Small intestine (tissue), 7 donors: Measurements from ENCODE around the gene C2orf42. TPM values are rescaled to one million over a fixed set of nuclear protein-coding genes. Genes with fewer than 3 reads are reported as not detected.
A peak's percentile ranks its signal among the peaks of the same experiment; 100 is the strongest.
"Not testable (repeated sequence)": the region's sequence is repeated elsewhere in the genome, so short reads cannot be mapped to it uniquely, and the experiment has no call there.

Source experiments
- DNase-seq, 2 donors: peaks; one replicate each; pipeline versions ENCODE4 v3.0.0 to v3.0.0-alpha.2; 2013
- FAIRE-seq: peaks from 2 replicates; lab custom pipeline; 2012; peaks lifted over from hg19 to GRCh38; lab: Jason Lieb, UNC
- H3K27ac ChIP-seq, 3 donors: one replicate each; pipeline ENCODE4 v1.5.1; 2013; ENCODE audit warnings: low read length in 2 of 3, mild to moderate bottlenecking in 2 of 3, control low read depth in 1 of 3, inconsistent platforms in 1 of 3, low read depth in 1 of 3, moderate library complexity in 1 of 3
- H3K27me3 ChIP-seq, 3 donors: one replicate each; pipeline ENCODE4 v1.6.1; 2013; ENCODE audit warnings: low read length in 3 of 3, inconsistent platforms in 1 of 3; ENCODE audit not compliant: control insufficient read depth in 3 of 3, insufficient read depth in 3 of 3
- H3K36me3 ChIP-seq, 3 donors: one replicate each; pipeline ENCODE4 v1.6.1; 2013; ENCODE audit warnings: low read length in 3 of 3, inconsistent platforms in 1 of 3, low read depth in 1 of 3, mild to moderate bottlenecking in 1 of 3, moderate library complexity in 1 of 3; ENCODE audit not compliant: control insufficient read depth in 3 of 3, insufficient read depth in 2 of 3
- H3K4me1 ChIP-seq, 3 donors: one replicate each; pipeline ENCODE4 v1.6.1; 2013; ENCODE audit warnings: low read length in 2 of 3, inconsistent platforms in 1 of 3, low read depth in 1 of 3, mild to moderate bottlenecking in 1 of 3, moderate library complexity in 1 of 3; ENCODE audit not compliant: control insufficient read depth in 3 of 3, insufficient read depth in 2 of 3
- H3K4me3 ChIP-seq, 3 donors: one replicate each; pipeline ENCODE4 v1.5.1; 2013; ENCODE audit warnings: low read length in 3 of 3, control low read depth in 1 of 3, inconsistent platforms in 1 of 3, low read depth in 1 of 3, mild to moderate bottlenecking in 1 of 3, moderate library complexity in 1 of 3
- H3K9me3 ChIP-seq, 2 donors: one replicate each; pipeline ENCODE4 v1.6.1; 2013; ENCODE audit warnings: low read depth in 1 of 2, low read length in 1 of 2; ENCODE audit not compliant: control insufficient read depth in 2 of 2, insufficient read depth in 1 of 2
- WGBS, 3 donors: extraction: QIAGEN DNeasy Blood & Tissue Kit; methylation state at CpG; one replicate each; pipeline ENCODE4 v1.1.7; 2013; 5-methylcytosine and 5-hydroxymethylcytosine counted together
- polyA plus RNA-seq, 4 donors: library from polyadenylated mRNA; stranded (reverse) in 3 of 4; unstranded in 1 of 4; fragments of 200-250 nt in 3 of 4; fragments of 120-200 nt in 1 of 4; gene quantifications; one replicate each; pipeline versions ENCODE4 v1.2.1 to v1.2.3, GENCODE V29; 2013
- donor health status: healthy with polysubstance abuse.
- donor health status: control.
- donor health status: control.
- donor health status: Bipolar disorder and iron deficiency.
- donor health status: healthy.

Gene C2orf42
- polyA plus RNA-seq, 4 donors, result 4.3 to 11.9 (median 7.0) TPM

GRCh38 chr2:70133127-70133452, 57.7 kb downstream of the C2orf42 start:
- H3K4me1 ChIP-seq, result peaks cover 0 to 20% (median 7%) of the 10 kb centered on the region in 3 donors
- 82 to 92% (median 89%) methylated on average over 1 of the region's 1 CpG for WGBS, 3 donors
- DNase-seq, result no peak
- H3K27ac ChIP-seq, result peak overlapping the region; percentile 80 to 94 (median 93)
- no peak overlapping the region for H3K4me3 ChIP-seq
- no peaks in the 10 kb centered on the region for H3K36me3 ChIP-seq
- no peak for FAIRE-seq
- H3K9me3 ChIP-seq, result no peaks in the 10 kb centered on the region
- no peaks in the 10 kb centered on the region for H3K27me3 ChIP-seq

DNA sequence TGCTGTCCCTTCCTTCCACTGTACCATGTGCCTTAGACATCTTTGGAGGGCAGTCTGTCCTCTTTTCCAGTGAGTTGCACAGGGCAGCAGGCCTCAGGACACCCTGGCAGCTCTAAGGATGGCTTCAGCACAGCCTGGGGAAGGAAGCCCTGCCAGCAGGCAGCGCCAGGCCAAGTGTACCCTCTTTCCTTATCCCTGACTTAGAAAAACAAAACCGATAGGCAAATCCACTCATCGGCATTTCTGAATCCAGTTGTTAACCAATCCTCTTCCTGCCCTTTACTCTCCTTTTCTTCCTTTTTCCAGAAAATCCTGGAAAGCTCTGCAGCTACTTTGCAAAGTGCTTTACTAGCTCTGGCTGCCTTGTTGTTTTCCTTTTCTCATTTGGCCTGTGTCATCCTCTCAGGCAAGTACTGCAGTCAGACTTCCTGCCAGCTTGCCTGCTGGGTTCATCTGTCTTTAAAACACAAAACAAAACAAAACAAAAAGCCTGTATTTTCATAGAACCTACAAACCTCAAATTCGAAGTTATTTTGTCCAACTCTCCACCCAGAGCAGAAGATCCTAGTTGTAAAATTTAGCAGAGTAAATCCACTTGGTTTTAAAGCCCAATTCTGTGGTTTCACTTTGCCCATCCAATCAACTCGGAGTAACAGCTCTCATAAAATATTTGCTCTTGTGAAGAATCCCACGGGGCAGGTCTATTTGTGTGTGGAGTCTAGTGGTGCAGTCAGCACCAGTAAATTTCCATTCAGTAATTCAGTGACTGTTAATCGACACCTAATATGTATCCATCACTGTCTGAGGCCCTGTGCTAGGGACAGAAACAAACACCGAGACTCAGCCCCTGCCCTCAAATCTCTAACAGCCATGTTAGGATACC, 58.3 kb downstream of the C2orf42 start:
- FAIRE-seq (no peak), DNase-seq (peak; percentile 52 to 62)
- H3K27me3 ChIP-seq, result no peaks in the 10 kb centered on the region
- WGBS, 3 donors, result 10 to 14% (median 11%) methylated on average over 8 of the region's 8 CpGs
- H3K9me3 ChIP-seq, result no peaks in the 10 kb centered on the region
- peaks cover 0 to 20% (median 7%) of the 10 kb centered on the region in 3 donors for H3K4me1 ChIP-seq
- H3K4me3 ChIP-seq, result peak overlapping the region in 2 of 3 donors; percentile 11 to 23
- H3K27ac ChIP-seq, result peak overlapping the region; percentile 80 to 94 (median 93)
- H3K36me3 ChIP-seq, result no peaks in the 10 kb centered on the region

GRCh38 chr2:70131344-70132143, 59.3 kb downstream of the C2orf42 start:
- Histone ChIP-seq H3K4me1 (peaks cover 0 to 20% (median 7%) of the 10 kb centered on the region in 3 donors), H3K27ac (peak overlapping the region in 2 of 3 donors; percentile 54 to 80)
- not testable (repeated sequence) for H3K4me3 ChIP-seq, H3K9me3 ChIP-seq, H3K27me3 ChIP-seq, H3K36me3 ChIP-seq, DNase-seq, FAIRE-seq
- 81% methylated on average over 17 of the region's 17 CpGs for WGBS, 3 donors

DNA sequence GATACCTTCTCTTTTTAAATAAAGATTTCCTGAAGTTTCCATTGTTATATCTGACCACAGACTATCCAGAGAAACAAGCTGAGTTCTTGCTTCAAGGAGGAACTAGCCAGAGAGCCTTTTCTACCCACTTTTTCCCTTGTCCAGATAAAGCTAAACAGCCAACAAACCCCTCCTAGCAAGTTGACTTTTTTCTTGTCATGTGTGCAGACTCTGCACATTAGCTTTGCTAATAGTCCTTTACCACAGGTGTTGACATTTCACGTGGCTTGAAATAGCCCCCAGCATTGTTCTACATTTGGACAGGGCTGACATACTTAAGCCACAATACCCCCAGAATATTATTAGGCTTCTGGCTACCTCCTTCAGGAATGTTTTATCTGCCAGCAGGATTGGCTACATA, 62.8 kb downstream of the C2orf42 start:
- Histone ChIP-seq H3K9me3 (no peaks in the 10 kb centered on the region), H3K4me1 (peaks cover 0 to 23% (median 4%) of the 10 kb centered on the region in 3 donors), H3K4me3 (no peak overlapping the region), H3K27ac (no peak overlapping the region), H3K36me3 (no peaks in the 10 kb centered on the region), H3K27me3 (no peaks in the 10 kb centered on the region)
- DNase-seq (no peak), FAIRE-seq (no peak)
- 52 to 71% (median 64%) methylated on average over 1 of the region's 1 CpG for WGBS, 3 donors

DNA sequence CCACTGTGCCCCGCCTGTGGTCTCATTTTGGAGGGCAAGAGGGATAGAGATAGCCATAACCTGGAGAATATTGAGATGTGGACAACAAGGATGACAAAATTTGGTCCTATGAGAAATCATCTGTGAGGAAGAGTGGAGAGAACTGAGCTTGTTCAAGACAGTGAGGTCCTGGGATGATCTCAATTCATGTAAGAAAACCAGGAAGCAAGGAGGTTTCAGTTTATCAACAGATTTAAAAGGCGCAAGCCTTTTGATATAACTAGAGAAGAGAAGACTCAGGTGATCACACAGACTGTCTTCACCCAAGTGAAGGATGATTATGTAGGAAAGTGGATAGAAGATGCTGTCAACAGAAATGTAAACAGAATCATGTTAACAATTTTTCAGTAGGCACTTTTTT, 64.4 kb downstream of the C2orf42 start:
- H3K9me3 ChIP-seq, result no peaks in the 10 kb centered on the region
- WGBS, 3 donors, result 95 to 98% (median 96%) methylated on average over 2 of the region's 2 CpGs
- no peaks in the 10 kb centered on the region for H3K27me3 ChIP-seq
- H3K4me1 ChIP-seq, result peaks cover 0 to 15% (median 0%) of the 10 kb centered on the region in 3 donors
- FAIRE-seq (no peak), DNase-seq (no peak)
- H3K4me3 ChIP-seq, result no peak overlapping the region
- H3K36me3 ChIP-seq, result no peaks in the 10 kb centered on the region
- H3K27ac ChIP-seq, result no peak overlapping the region

GRCh38 chr2:70125498-70125898, 65.3 kb downstream of the C2orf42 start:
- DNase-seq (no peak), FAIRE-seq (no peak)
- H3K27ac ChIP-seq, result peak overlapping the region; percentile 99 to 100 (median 99)
- 59 to 67% (median 65%) methylated on average over 13 of the region's 13 CpGs for WGBS, 3 donors
- no peaks in the 10 kb centered on the region for H3K36me3 ChIP-seq
- peak overlapping the region; percentile 22 to 93 (median 67) for H3K4me3 ChIP-seq
- H3K27me3 ChIP-seq, result no peaks in the 10 kb centered on the region
- no peaks in the 10 kb centered on the region for H3K9me3 ChIP-seq
- peaks cover 0 to 15% (median 0%) of the 10 kb centered on the region in 3 donors for H3K4me1 ChIP-seq

DNA sequence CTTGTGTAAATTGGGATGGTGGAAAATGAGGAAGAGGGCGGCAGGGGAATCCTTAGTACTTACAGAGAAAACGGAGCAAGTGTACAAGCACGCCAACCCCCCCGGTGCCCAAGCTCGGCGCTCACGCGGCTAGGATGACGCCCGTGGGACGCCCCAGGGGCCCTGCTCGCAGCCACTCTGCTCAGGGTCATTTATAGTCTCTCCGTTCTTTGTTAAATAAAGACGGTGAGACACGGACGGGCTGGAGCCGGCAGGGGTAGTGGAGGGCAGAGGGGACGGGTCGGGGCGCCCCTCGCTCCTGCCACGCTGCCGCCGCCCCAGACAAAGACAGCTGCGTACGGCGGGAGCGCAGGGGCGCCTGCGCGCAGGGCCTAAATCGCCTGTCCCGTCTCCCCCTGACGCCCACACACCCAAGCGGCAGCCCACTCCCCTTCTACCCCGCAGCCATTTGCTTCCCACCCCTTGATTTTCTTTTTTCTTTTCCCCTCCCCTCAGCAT, 65.8 kb downstream of the C2orf42 start:
- H3K27me3 ChIP-seq, result no peaks in the 10 kb centered on the region
- WGBS, 3 donors, result 0 to 1% (median 0%) methylated on average over 26 to 36 of the region's 36 CpGs

GRCh38 chr2:70123829-70124116, 67.0 kb downstream of the C2orf42 start:
- no peak for FAIRE-seq
- WGBS, 3 donors, result 17 to 24% (median 19%) methylated on average over 11 of the region's 11 CpGs
- H3K4me1 ChIP-seq, result peaks cover 0 to 18% (median 0%) of the 10 kb centered on the region in 3 donors

More for the DNA sequence above, 65.8 kb downstream of the C2orf42 start:
- Histone ChIP-seq H3K36me3 (no peaks in the 10 kb centered on the region), H3K9me3 (no peaks in the 10 kb centered on the region), H3K4me1 (peaks cover 0 to 15% (median 0%) of the 10 kb centered on the region in 3 donors), H3K4me3 (peak overlapping the region; percentile 67 to 93 (median 68)), H3K27ac (peak overlapping the region; percentile 99 to 100 (median 99))
- FAIRE-seq (no peak), DNase-seq (peak; percentile 58 to 89)

More at GRCh38 chr2:70123829-70124116, 67.0 kb downstream of the C2orf42 start:
- Histone ChIP-seq H3K27me3 (no peaks in the 10 kb centered on the region), H3K9me3 (no peaks in the 10 kb centered on the region), H3K36me3 (no peaks in the 10 kb centered on the region), H3K27ac (peak overlapping the region; percentile 99 to 100 (median 99)), H3K4me3 (peak overlapping the region in 2 of 3 donors; percentile 67 to 93)
- DNase-seq, result no peak
